PFSK-1 (cell line): ENCODE measurements around the gene TTYH1.
A peak's percentile ranks its signal among the peaks of the same experiment; 100 is the strongest.

Source experiments
- FOXP2 ChIP-seq: optimal IDR thresholded peaks from 2 replicates; pipeline ENCODE3; 2011; ENCODE audit warnings: borderline replicate concordance, control low read depth, inconsistent platforms; ENCODE audit not compliant: insufficient read depth; ENCODE audit errors: extremely low read length, extremely low read depth
- POLR2AphosphoS5 ChIP-seq: IDR thresholded peaks from 2 replicates; pipeline ENCODE4 v1.6.1; 2012; ENCODE audit warnings: low read depth, mild to moderate bottlenecking, control low read depth, low read length, moderate library complexity
- REST ChIP-seq, 2 experiments: IDR thresholded peaks; 2 replicates each; pipeline versions ENCODE4 v1.6.1 to v1.8.0; 2011 to 2012; ENCODE audit warnings: low read depth in 2 of 2, low read length in 2 of 2, control low read depth in 1 of 2, inconsistent platforms in 1 of 2, mild to moderate bottlenecking in 1 of 2, moderate library complexity in 1 of 2; ENCODE audit not compliant: insufficient read depth in 1 of 2
- SIN3A ChIP-seq: IDR thresholded peaks from 2 replicates; pipeline ENCODE4 v1.6.1; 2012; ENCODE audit warnings: mild to moderate bottlenecking, low read length, moderate library complexity, borderline replicate concordance; ENCODE audit not compliant: insufficient read depth
- TAF1 ChIP-seq: IDR thresholded peaks from 2 replicates; pipeline ENCODE4 v1.6.1; 2012; ENCODE audit warnings: low read length, control low read depth, borderline replicate concordance; ENCODE audit not compliant: insufficient read depth

The TTYH1 gene

GRCh38 chr19:54448040-54448773 is 32.9 kb downstream of the TTYH1 start:
- TF ChIP-seq FOXP2: no peak
- no peak for TF ChIP-seq REST (IDR thresholded peaks at IDR 0.05; ENCODE audit: insufficient read depth in 1 of 2, low read depth in 2 of 2, low read length in 2 of 2)
- TF ChIP-seq POLR2AphosphoS5: peak; percentile 37; the same call in 1 of the 2 replicates
- no peak; the same call in 1 of the 2 replicates for TF ChIP-seq SIN3A
- peak; percentile 27; the same call in 1 of the 2 replicates for TF ChIP-seq TAF1

- TF ChIP-seq REST (IDR thresholded peaks at IDR 0.05; ENCODE audit: insufficient read depth in 1 of 2, low read depth in 2 of 2, low read length in 2 of 2): peak in 1 of 2 experiments; percentile 43; a peak in 1 of 4 replicates
- peak; percentile 96 for TF ChIP-seq POLR2AphosphoS5
- TF ChIP-seq FOXP2: peak; percentile 94
- TF ChIP-seq SIN3A: 0 out of 2 replicates have a peak, but pooled peaks have one; percentile 5
- peak; percentile 83; the same call in 1 of the 2 replicates for TF ChIP-seq TAF1
These were observed 33.8 kb downstream of the TTYH1 start, which contains the start of gene LENG8 for GRCh38 chr19:54448774-54449700. Gene LENG8, plus strand, starts transcription at chr19:54449199. Its CDS starts 2,146 bp downstream, at chr19:54451345.

- no peak for TF ChIP-seq FOXP2
- TF ChIP-seq SIN3A: no peak
- no peak for TF ChIP-seq POLR2AphosphoS5
- TF ChIP-seq REST (IDR thresholded peaks at IDR 0.05; ENCODE audit: insufficient read depth in 1 of 2, low read depth in 2 of 2, low read length in 2 of 2): no peak
- no peak for TF ChIP-seq TAF1
These were observed 34.4 kb downstream of the TTYH1 start for GRCh38 chr19:54449701-54450069.

GRCh38 chr19:54451331-54451871 is 36.1 kb downstream of the TTYH1 start:
- TF ChIP-seq POLR2AphosphoS5 (no peak), REST (IDR thresholded peaks at IDR 0.05; ENCODE audit: insufficient read depth in 1 of 2, low read depth in 2 of 2, low read length in 2 of 2) (no peak), TAF1 (no peak), FOXP2 (no peak), SIN3A (no peak)
